SU-DHL-6 (cell line): Measurements from ENCODE around the gene HDAC10.

ENCODE experiments used
- H2AFZ ChIP-seq: fragments of 200-600 bp; sonication (generic); 2 replicates; pipeline ENCODE4 v1.6.1; 2014; ENCODE audit warnings: low read depth, mild to moderate bottlenecking, moderate library complexity, mixed read lengths, antibody characterized with exemption, low read length; ENCODE audit not compliant: severe bottlenecking
- H3F3A ChIP-seq: fragments of 200-600 bp; shearing (Covaris generic); 2 replicates; pipeline ENCODE4 v1.6.0; 2016; ENCODE audit warnings: antibody characterized with exemption, mild to moderate bottlenecking; ENCODE audit not compliant: insufficient read depth
- H3K27ac ChIP-seq: fragments of 200-600 bp; sonication (generic); 2 replicates; pipeline ENCODE4 v1.5.1; 2016; ENCODE audit warnings: low read depth, mild to moderate bottlenecking, low read length, moderate library complexity, mixed read lengths
- H3K27me3 ChIP-seq: fragments of 200-600 bp; sonication (generic), shearing (Covaris generic); 2 replicates; pipeline ENCODE4 v1.6.0; 2014; ENCODE audit warnings: mild to moderate bottlenecking, low read length
- H3K36me3 ChIP-seq: fragments of 200-600 bp; sonication (generic); 2 replicates; pipeline ENCODE4 v1.6.1; 2014; ENCODE audit warnings: mild to moderate bottlenecking, low read length, mixed read lengths
- H3K4me2 ChIP-seq: fragments of 300-600, 200-600 bp; shearing (Covaris generic), sonication (generic); 2 replicates; pipeline ENCODE4 v1.6.0; 2014; ENCODE audit warnings: low read length, low read depth, mild to moderate bottlenecking; ENCODE audit not compliant: poor library complexity, severe bottlenecking
- H3K4me3 ChIP-seq: fragments of 200-600 bp; sonication (generic); 2 replicates; pipeline ENCODE4 v1.5.1; 2014; ENCODE audit warnings: antibody characterized with exemption, low read length, mild to moderate bottlenecking, mixed read lengths; ENCODE audit not compliant: insufficient read depth, poor library complexity, severe bottlenecking
- H3K79me2 ChIP-seq: fragments of 200-600 bp; sonication (generic); 2 replicates; pipeline ENCODE4 v1.6.1; 2014; ENCODE audit warnings: mild to moderate bottlenecking, low read length, moderate library complexity; ENCODE audit not compliant: insufficient read depth
- H3K9ac ChIP-seq: fragments of 200-600 bp; sonication (generic); 2 replicates; pipeline ENCODE4 v1.7.0; 2014; ENCODE audit warnings: mild to moderate bottlenecking, low read length
- H3K9me2 ChIP-seq: fragments of 200-600 bp; sonication (generic); replicated peaks from 2 replicates; pipeline ENCODE4 v1.6.1; 2014; ENCODE audit warnings: low read length; ENCODE audit not compliant: insufficient read depth
- H3K9me3 ChIP-seq: fragments of 200-600 bp; sonication (generic); 2 replicates; pipeline ENCODE4 v1.6.1; 2014; ENCODE audit warnings: low read length, mixed read lengths; ENCODE audit not compliant: insufficient read depth
- H4K20me1 ChIP-seq: fragments of 200-600 bp; sonication (generic); 2 replicates; pipeline ENCODE4 v1.6.1; 2014; ENCODE audit warnings: low read depth, mild to moderate bottlenecking, antibody characterized with exemption, low read length, moderate library complexity, mixed read lengths
- EZH2phosphoT487 ChIP-seq: fragments of 200-600 bp; sonication (generic), shearing (Covaris generic); conservative IDR thresholded peaks from 2 replicates; pipeline ENCODE4 v1.6.1; 2018; ENCODE audit warnings: mild to moderate bottlenecking, antibody characterized with exemption, low read length, moderate library complexity, mixed read lengths
- TF ChIP-seq, protein P1 (sequence below): fragments of 200-600 bp; sonication (generic); IDR thresholded peaks from one replicate; pipeline ENCODE4 v1.5.1; 2017; ENCODE audit warnings: antibody characterized with exemption, mild to moderate bottlenecking, low read length, moderate library complexity; ENCODE audit not compliant: insufficient read depth, poor library complexity, severe bottlenecking

The HDAC10 gene

DNA sequence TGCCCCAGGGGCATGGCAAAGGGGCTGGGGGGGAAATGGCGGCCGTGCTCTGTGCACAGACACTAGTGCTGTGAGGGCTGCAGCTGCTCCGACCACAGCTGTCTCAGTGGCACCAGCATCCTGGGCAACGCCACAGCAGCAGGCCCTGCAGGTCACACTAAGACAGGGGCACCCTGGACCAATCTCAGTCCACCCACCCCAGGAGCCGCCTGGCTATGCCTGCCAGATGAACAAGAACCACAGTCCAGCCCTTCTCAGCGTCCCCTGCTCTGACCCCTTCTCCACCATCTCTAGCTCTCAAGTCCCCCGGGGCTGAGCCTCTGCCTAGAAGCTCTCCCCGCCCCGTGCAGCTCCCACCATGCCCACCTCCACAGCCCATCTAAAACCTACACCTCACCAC, 22.7 kb downstream of the HDAC10 start:
- Histone ChIP-seq H3K79me2 (peaks cover 2% of the 10 kb centered on the region; the same call in 1 of the 2 replicates), H3K27me3 (no peaks in the 10 kb centered on the region), H3K9me3 (no peaks in the 10 kb centered on the region), H3F3A (no peaks in the 10 kb centered on the region), H2AFZ (no peak overlapping the region), H3K4me3 (no peak overlapping the region), H3K9me2 (no peaks in the 10 kb centered on the region), H3K9ac (no peak overlapping the region), H3K4me2 (no peak overlapping the region), H4K20me1 (no peaks in the 10 kb centered on the region; the same call in 1 of the 2 replicates), H3K27ac (no peak overlapping the region), H3K36me3 (no peaks in the 10 kb centered on the region)
- no peak for TF ChIP-seq EZH2phosphoT487
- TF ChIP-seq, protein P1, sequence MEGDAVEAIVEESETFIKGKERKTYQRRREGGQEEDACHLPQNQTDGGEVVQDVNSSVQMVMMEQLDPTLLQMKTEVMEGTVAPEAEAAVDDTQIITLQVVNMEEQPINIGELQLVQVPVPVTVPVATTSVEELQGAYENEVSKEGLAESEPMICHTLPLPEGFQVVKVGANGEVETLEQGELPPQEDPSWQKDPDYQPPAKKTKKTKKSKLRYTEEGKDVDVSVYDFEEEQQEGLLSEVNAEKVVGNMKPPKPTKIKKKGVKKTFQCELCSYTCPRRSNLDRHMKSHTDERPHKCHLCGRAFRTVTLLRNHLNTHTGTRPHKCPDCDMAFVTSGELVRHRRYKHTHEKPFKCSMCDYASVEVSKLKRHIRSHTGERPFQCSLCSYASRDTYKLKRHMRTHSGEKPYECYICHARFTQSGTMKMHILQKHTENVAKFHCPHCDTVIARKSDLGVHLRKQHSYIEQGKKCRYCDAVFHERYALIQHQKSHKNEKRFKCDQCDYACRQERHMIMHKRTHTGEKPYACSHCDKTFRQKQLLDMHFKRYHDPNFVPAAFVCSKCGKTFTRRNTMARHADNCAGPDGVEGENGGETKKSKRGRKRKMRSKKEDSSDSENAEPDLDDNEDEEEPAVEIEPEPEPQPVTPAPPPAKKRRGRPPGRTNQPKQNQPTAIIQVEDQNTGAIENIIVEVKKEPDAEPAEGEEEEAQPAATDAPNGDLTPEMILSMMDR = no peak

DNA sequence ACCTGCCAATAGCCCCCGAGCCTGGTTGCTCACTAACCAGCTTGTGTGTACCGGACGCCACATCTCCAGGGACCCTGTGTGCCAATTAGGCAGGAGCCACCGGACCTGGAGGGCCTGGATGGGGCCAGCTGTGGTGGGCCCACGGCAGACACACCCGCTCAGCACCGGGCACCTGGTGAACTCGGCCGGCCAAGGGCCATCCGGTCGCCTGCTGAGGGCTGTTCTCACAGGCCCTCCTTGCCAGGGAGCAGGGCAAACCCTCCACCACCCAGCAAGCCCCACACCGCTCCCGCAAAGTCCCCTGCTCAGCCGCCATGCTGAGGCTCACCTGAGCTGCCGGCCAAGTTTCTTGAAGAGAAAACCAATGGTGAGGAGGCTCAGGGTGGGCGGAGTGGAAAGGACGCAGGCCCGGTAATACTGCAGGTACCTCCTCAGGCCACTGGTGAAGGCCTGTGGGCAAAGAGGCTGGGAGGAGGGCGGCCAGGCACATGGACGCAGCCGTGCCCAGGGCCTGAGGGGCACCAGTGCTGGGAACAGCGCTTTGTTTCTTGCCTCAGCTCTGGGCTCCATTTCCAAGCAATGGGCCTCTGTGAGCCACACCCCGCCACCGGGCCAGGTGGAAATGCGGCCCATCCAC, 23.4 kb downstream of the HDAC10 start:
- Histone ChIP-seq H3K27ac (no peak overlapping the region), H2AFZ (no peak overlapping the region)

DNA sequence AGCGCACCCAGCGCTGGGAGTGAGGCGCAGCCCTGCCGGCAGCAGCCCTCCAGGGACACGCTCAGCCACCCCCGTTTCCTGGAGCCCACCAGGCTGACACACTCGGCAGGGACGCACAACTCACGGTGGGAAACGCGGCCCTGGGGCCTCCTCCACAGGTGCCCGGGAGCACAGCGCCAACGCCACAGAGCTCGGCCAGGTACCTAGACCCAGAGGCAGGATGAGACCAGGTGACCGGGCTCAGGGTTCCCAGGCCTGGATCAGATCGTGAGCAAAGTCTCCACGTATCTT, 24.2 kb downstream of the HDAC10 start:
- Histone ChIP-seq H3K4me2 (no peak overlapping the region), H3K27me3 (no peaks in the 10 kb centered on the region), H3K36me3 (no peaks in the 10 kb centered on the region), H3F3A (no peaks in the 10 kb centered on the region), H3K4me3 (no peak overlapping the region), H3K9ac (no peak overlapping the region), H3K9me3 (no peaks in the 10 kb centered on the region), H3K27ac (no peak overlapping the region), H3K79me2 (no peaks in the 10 kb centered on the region), H3K9me2 (no peaks in the 10 kb centered on the region), H2AFZ (no peak overlapping the region), H4K20me1 (no peaks in the 10 kb centered on the region; the same call in 1 of the 2 replicates)
- TF ChIP-seq, protein P1 = no peak
- no peak for TF ChIP-seq EZH2phosphoT487

More for the DNA sequence above, 23.4 kb downstream of the HDAC10 start:
- no peak overlapping the region for H3K4me2 ChIP-seq
- no peaks in the 10 kb centered on the region for H3K27me3 ChIP-seq
- TF ChIP-seq, protein P1 = no peak
- no peak for TF ChIP-seq EZH2phosphoT487
- no peak overlapping the region for H3K9ac ChIP-seq
- H4K20me1 ChIP-seq = no peaks in the 10 kb centered on the region; the same call in 1 of the 2 replicates
- no peak overlapping the region for H3K4me3 ChIP-seq
- H3K9me2 ChIP-seq = no peaks in the 10 kb centered on the region
- H3K36me3 ChIP-seq = no peaks in the 10 kb centered on the region
- no peaks in the 10 kb centered on the region for H3K9me3 ChIP-seq
- no peaks in the 10 kb centered on the region for H3K79me2 ChIP-seq
- no peaks in the 10 kb centered on the region for H3F3A ChIP-seq
